Keratinocyte (primary cell): Measurements from ENCODE around the gene SLC40A1. TPM values are rescaled to one million over a fixed set of nuclear protein-coding genes. Genes with fewer than 3 reads are reported as not detected.

Experiments
- DNase-seq: peaks from one replicate; pipeline ENCODE4 v3.0.0-alpha.2; 2011; ENCODE audit warnings: low read depth, missing footprints, low spot score
- FAIRE-seq: peaks from 2 replicates; lab custom pipeline; 2011; peaks lifted over from hg19 to GRCh38; lab: Jason Lieb, UNC
- H2AFZ ChIP-seq: 2 replicates; pipeline ENCODE4 v1.6.0; 2012; ENCODE audit warnings: low read length, control low read depth, inconsistent platforms; ENCODE audit not compliant: control insufficient read depth
- H3K27ac ChIP-seq: 2 replicates; pipeline ENCODE4 v1.5.1; 2011; ENCODE audit warnings: low read length; ENCODE audit not compliant: control insufficient read depth, insufficient read depth
- H3K27me3 ChIP-seq: 3 replicates; pipeline ENCODE4 v1.6.0; 2011; ENCODE audit warnings: low read length; ENCODE audit not compliant: control insufficient read depth, insufficient read depth; ENCODE audit errors: extremely low read depth
- H3K36me3 ChIP-seq, 2 experiments: 2 replicates in 1 of 2; 3 replicates in 1 of 2; pipeline ENCODE4 v1.5.1; 2011; ENCODE audit warnings: low read length in 2 of 2, mild to moderate bottlenecking in 1 of 2; ENCODE audit not compliant: control insufficient read depth in 2 of 2, insufficient read depth in 2 of 2; ENCODE audit errors: extremely low read depth in 1 of 2
- H3K4me1 ChIP-seq: 3 replicates; pipeline ENCODE4 v1.5.1; 2011; ENCODE audit warnings: low read length; ENCODE audit not compliant: control insufficient read depth, insufficient read depth; ENCODE audit errors: extremely low read depth
- H3K4me2 ChIP-seq: 3 replicates; pipeline ENCODE4 v1.6.0; 2011; ENCODE audit warnings: low read depth, low read length; ENCODE audit not compliant: control insufficient read depth, insufficient read depth; ENCODE audit errors: extremely low read depth
- H3K4me3 ChIP-seq, 3 experiments: fragments of 200-600 bp in 1 of 3; sonication (generic) in 1 of 3; 2 replicates in 2 of 3; 3 replicates in 1 of 3; pipeline ENCODE4 v1.5.1; 2011 to 2016; ENCODE audit warnings: low read length in 3 of 3, mild to moderate bottlenecking in 3 of 3, control low read depth in 2 of 3, inconsistent platforms in 1 of 3, low read depth in 1 of 3, mixed read lengths in 1 of 3, mixed run types in 1 of 3, moderate library complexity in 1 of 3; ENCODE audit not compliant: control insufficient read depth in 2 of 3, insufficient read depth in 2 of 3; ENCODE audit errors: extremely low read depth in 1 of 3
- H3K79me2 ChIP-seq: 2 replicates; pipeline ENCODE4 v1.6.0; 2012; ENCODE audit warnings: low read length; ENCODE audit not compliant: control insufficient read depth, insufficient read depth
- H3K9ac ChIP-seq: 3 replicates; pipeline ENCODE4 v1.6.0; 2011; ENCODE audit warnings: low read length; ENCODE audit not compliant: control insufficient read depth, insufficient read depth; ENCODE audit errors: extremely low read depth
- H3K9me1 ChIP-seq: 3 replicates; pipeline ENCODE4 v1.6.0; 2011; ENCODE audit warnings: low read length; ENCODE audit not compliant: control insufficient read depth, insufficient read depth; ENCODE audit errors: extremely low read depth
- H3K9me3 ChIP-seq: 2 replicates; pipeline ENCODE4 v1.5.1; 2012; ENCODE audit warnings: low read depth, low read length; ENCODE audit not compliant: control insufficient read depth
- H4K20me1 ChIP-seq: 3 replicates; pipeline ENCODE4 v1.6.0; 2011; ENCODE audit warnings: low read length; ENCODE audit not compliant: control insufficient read depth, insufficient read depth; ENCODE audit errors: extremely low read depth
- EZH2 ChIP-seq: IDR thresholded peaks from one replicate; pipeline ENCODE4 v1.6.1; 2012; ENCODE audit warnings: inconsistent platforms, mild to moderate bottlenecking, low read length, moderate library complexity
- dilution Hi-C: fragments of 300-500 bp; cut with MboI; formaldehyde crosslinking; loops from one replicate; pipeline ENCODE4 v1.7.0; 2020; ENCODE audit warnings: low sequenced_read_pairs; ENCODE audit not compliant: extremely low pct_ligation_motif_present
- polyA plus RNA-seq, 5 experiments: library from polyadenylated mRNA; depleted of rRNA in 3 of 5; stranded (reverse) in 3 of 5; stranded (forward) in 1 of 5; unstranded in 1 of 5; fragments of >200 nt; gene quantifications; 1 replicate in 1 of 5; 2 replicates in 3 of 5; 3 replicates in 1 of 5; pipeline versions ENCODE4 v1.2.1 to v1.2.3, GENCODE V29; 2011 to 2012; ENCODE audit warnings: missing spikeins in 2 of 5, low read depth in 1 of 5, low replicate concordance in 1 of 5
- TF ChIP-seq, protein P1 (sequence below), 3 experiments: IDR thresholded peaks in 1 of 3; conservative IDR thresholded peaks in 1 of 3; optimal IDR thresholded peaks in 1 of 3; 2 replicates in 2 of 3; 3 replicates in 1 of 3; pipeline versions ENCODE3 to v1.5.1; 2011; ENCODE audit warnings: low read length in 3 of 3, mild to moderate bottlenecking in 3 of 3, moderate library complexity in 2 of 3, control low read depth in 1 of 3, inconsistent platforms in 1 of 3; ENCODE audit not compliant: insufficient read depth in 2 of 3; ENCODE audit errors: extremely low read depth in 1 of 3

Gene SLC40A1
- polyA plus RNA-seq, 1 donor (not counting 4 experiments of a cell fraction or from before 2014, with no cell fraction given): 0.09 TPM

DNA sequence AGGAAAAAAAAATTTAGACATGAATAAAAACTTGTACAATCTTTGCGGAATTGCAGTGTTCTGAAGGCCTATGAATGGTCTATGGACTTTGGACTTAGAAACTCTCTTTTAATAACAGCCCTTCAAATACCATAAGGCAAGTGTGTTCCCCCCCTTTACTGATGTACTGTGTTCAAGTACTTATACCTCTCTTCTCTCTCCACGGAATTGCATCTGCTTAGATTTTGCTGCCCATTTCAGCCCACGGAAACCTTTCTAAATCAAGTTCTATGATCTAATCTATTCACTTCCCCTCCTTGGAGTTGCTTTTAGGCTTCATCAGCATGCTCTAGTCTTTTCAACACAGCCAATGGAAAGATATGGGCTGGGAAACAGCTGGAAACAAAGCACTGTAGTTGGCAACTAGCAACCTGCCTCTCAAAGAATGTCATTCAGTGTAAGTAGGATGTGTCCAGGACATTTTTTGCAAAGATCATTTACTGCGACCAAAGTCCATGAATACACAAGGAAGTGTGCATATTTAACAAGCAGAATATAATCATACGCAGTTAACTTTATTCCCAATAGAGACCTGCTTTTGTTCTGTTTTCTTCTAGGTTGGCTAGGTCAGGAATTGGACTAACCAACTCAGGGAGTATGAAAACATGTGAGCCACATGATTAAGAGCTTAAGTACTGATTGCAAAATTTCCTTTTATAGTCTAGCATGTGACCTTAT is 58.0 kb downstream of the SLC40A1 start:
- no peaks in the 10 kb centered on the region for H3K27me3 ChIP-seq
- no peaks in the 10 kb centered on the region for H3K9me3 ChIP-seq
- H3K27ac ChIP-seq: no peak overlapping the region
- no peak for DNase-seq
- no peaks in the 10 kb centered on the region for H3K79me2 ChIP-seq
- no peaks in the 10 kb centered on the region for H3K36me3 ChIP-seq
- FAIRE-seq: no peak
- H3K9ac ChIP-seq: no peak overlapping the region
- H4K20me1 ChIP-seq: no peaks in the 10 kb centered on the region
- dilution Hi-C loops: no loop called here
- H3K4me2 ChIP-seq: no peak overlapping the region
- H3K4me3 ChIP-seq: no peak overlapping the region
- no peaks in the 10 kb centered on the region for H3K4me1 ChIP-seq
- H2AFZ ChIP-seq: no peak overlapping the region
- TF ChIP-seq, protein P1, sequence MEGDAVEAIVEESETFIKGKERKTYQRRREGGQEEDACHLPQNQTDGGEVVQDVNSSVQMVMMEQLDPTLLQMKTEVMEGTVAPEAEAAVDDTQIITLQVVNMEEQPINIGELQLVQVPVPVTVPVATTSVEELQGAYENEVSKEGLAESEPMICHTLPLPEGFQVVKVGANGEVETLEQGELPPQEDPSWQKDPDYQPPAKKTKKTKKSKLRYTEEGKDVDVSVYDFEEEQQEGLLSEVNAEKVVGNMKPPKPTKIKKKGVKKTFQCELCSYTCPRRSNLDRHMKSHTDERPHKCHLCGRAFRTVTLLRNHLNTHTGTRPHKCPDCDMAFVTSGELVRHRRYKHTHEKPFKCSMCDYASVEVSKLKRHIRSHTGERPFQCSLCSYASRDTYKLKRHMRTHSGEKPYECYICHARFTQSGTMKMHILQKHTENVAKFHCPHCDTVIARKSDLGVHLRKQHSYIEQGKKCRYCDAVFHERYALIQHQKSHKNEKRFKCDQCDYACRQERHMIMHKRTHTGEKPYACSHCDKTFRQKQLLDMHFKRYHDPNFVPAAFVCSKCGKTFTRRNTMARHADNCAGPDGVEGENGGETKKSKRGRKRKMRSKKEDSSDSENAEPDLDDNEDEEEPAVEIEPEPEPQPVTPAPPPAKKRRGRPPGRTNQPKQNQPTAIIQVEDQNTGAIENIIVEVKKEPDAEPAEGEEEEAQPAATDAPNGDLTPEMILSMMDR (optimal IDR thresholded peaks at IDR 0.05 in 1 of 3, IDR thresholded peaks at IDR 0.05 in 1 of 3, conservative IDR thresholded peaks at IDR 0.05 in 1 of 3; ENCODE audit: extremely low read depth in 1 of 3, insufficient read depth in 2 of 3, low read length in 3 of 3): no peak
- H3K9me1 ChIP-seq: no peaks in the 10 kb centered on the region

DNA sequence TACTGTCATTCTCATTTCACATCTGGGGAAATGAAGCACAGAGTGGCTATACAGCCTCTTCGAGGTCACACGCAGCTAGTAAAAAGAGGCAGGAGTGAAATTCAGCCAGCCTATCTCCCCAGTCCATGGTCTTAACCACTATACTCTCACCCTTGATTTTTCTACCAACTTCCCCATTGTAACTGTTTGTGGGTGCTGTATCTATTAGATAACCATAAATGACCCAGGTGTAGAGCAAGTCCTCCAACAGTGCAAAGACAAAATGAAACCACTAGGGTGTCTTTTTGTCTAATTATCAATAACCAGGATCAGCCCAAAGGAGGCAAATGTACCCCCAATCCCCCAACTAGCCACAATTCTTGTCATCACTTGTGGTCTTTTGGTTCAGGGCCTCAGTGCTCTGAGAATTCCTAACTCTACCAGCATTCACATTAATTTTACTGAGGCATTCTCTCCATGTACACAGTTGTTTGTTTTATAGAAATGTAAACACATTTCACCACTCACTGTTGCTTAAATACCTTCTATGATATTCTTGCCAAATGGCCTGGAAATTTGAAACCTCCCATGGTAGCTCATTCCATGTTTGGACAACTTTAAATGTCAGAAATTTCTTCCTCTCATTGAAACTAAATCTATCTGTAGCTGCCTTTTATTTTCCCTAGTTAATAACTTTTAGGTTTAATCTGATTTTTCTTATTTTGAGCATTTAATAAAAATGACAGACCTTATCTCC is 58.7 kb downstream of the SLC40A1 start:
- DNase-seq: no peak
- Histone ChIP-seq H3K9me3 (no peaks in the 10 kb centered on the region), H3K36me3 (no peaks in the 10 kb centered on the region), H3K4me3 (no peak overlapping the region), H3K79me2 (no peaks in the 10 kb centered on the region), H3K9ac (no peak overlapping the region), H3K4me1 (no peaks in the 10 kb centered on the region), H3K27me3 (no peaks in the 10 kb centered on the region), H4K20me1 (no peaks in the 10 kb centered on the region), H3K9me1 (no peaks in the 10 kb centered on the region), H2AFZ (no peak overlapping the region), H3K27ac (no peak overlapping the region), H3K4me2 (no peak overlapping the region)
- FAIRE-seq: no peak
- TF ChIP-seq EZH2: no peak
- TF ChIP-seq, protein P1 (optimal IDR thresholded peaks at IDR 0.05 in 1 of 3, IDR thresholded peaks at IDR 0.05 in 1 of 3, conservative IDR thresholded peaks at IDR 0.05 in 1 of 3; ENCODE audit: extremely low read depth in 1 of 3, insufficient read depth in 2 of 3, low read length in 3 of 3): no peak
- dilution Hi-C loops: no loop called here
